Upper lobe of left lung (tissue), 6 donors: ENCODE results near the gene ADAM29. TPM values are rescaled to one million over a fixed set of nuclear protein-coding genes. Genes with fewer than 3 reads are reported as not detected.
"Not testable (repeated sequence)": the region's sequence is repeated elsewhere in the genome, so short reads cannot be mapped to it uniquely, and the experiment has no call there.

Experiments used
- ATAC-seq, 2 donors: fragments of 200-7000 bp; cut with Tn5 transposase; one replicate each; pipeline ENCODE4 v1.9.1; 2022; ENCODE audit warnings: mild to moderate bottlenecking in 2 of 2, moderate library complexity in 2 of 2; ENCODE audit not compliant: low FRiP score in 2 of 2
- DNase-seq, 2 donors: peaks; one replicate each; pipeline ENCODE4 v3.0.0-alpha.2; 2019 to 2020
- H3K27ac ChIP-seq, 4 donors: fragments of 200-600 bp; sonication (generic); one replicate each; pipeline ENCODE4 v1.5.1; 2016 to 2019
- H3K27me3 ChIP-seq, 4 donors: fragments of 200-600 bp; sonication (generic); one replicate each; pipeline ENCODE4 v1.5.1; 2017 to 2019
- H3K36me3 ChIP-seq, 4 donors: fragments of 200-600 bp; sonication (generic); one replicate each; pipeline ENCODE4 v1.5.1; 2016 to 2019
- H3K4me1 ChIP-seq, 4 donors: fragments of 200-600 bp; sonication (generic); one replicate each; pipeline ENCODE4 v1.5.1; 2018 to 2019
- H3K4me3 ChIP-seq, 4 donors: fragments of 200-600 bp; sonication (generic); one replicate each; pipeline ENCODE4 v1.5.1; 2017 to 2019; ENCODE audit warnings: mild to moderate bottlenecking in 2 of 4, moderate library complexity in 1 of 4
- H3K9me3 ChIP-seq, 4 donors: fragments of 200-600 bp; sonication (generic); one replicate each; pipeline ENCODE4 v1.5.1; 2018 to 2019
- EP300 ChIP-seq, 4 donors: sonication (generic); formaldehyde crosslinking; IDR thresholded peaks; one replicate each; pipeline ENCODE4 v1.5.1; 2017; ENCODE audit warnings: antibody characterized with exemption in 4 of 4, control low read depth in 2 of 4
- POLR2A ChIP-seq, 4 donors: fragments of 450-650 bp; IDR thresholded peaks; one replicate each; pipeline ENCODE4 v1.5.1; 2016 to 2017; ENCODE audit warnings: antibody characterized with exemption in 4 of 4, mild to moderate bottlenecking in 2 of 4
- POLR2AphosphoS5 ChIP-seq, 2 donors: sonication (generic); formaldehyde crosslinking; IDR thresholded peaks; one replicate each; pipeline ENCODE4 v1.5.1; 2017; ENCODE audit warnings: antibody characterized with exemption in 2 of 2
- whole genome bisulfite sequencing, 2 donors: methylation state at CpG; one replicate each; pipeline ENCODE4 v1.1.5; 2017 to 2018; 5-methylcytosine and 5-hydroxymethylcytosine counted together
- total RNA-seq, 6 donors: library from RNA; depleted of rRNA in 4 of 6; stranded (reverse); fragments of >200 nt in 4 of 6; gene quantifications; one replicate each; pipeline versions ENCODE4 v1.1.0 to v1.2.1, GENCODE V29; 2016 to 2021
- TF ChIP-seq, protein P1 (sequence below), 6 experiments: fragments of 450-650 bp in 4 of 6; fragments of 200-600 bp in 2 of 6; sonication (generic) in 2 of 6; IDR thresholded peaks; one replicate each; pipeline ENCODE4 v1.5.1; 2016 to 2019; ENCODE audit warnings: antibody characterized with exemption in 6 of 6
- donor health status: DM: no; HTN: no; CAD: no; lungs with moderate emphysema.
- donor health status: DM: no; HTN: yes; CAD: no; lungs with severe emphysema.

ADAM29 gene
- total RNA-seq, 6 donors from 2014 or later = not detected

DNA sequence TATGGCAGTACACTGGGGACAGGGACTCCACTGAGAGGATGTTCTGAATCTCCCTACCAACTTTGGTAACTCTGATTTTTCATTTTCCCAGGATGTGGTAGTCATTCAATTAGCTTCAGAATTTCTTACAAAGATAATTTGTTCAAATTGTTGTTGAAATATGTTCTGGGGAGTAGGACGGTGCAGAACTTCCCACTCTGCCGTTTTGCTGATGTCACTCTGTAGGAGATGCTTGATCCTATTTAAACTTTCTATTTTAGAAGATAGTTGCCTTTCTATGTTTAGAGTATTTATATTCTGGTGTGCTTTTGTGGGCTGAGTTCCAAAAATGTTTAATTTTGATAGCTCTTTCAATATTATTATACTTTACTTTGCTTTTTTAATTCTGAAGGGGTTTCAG, 55.2 kb downstream of the ADAM29 start:
- Histone ChIP-seq H3K27ac (no peak overlapping the region), H3K9me3 (no peaks in the 10 kb centered on the region), H3K4me3 (no peak overlapping the region), H3K27me3 (no peaks in the 10 kb centered on the region), H3K36me3 (no peaks in the 10 kb centered on the region), H3K4me1 (no peaks in the 10 kb centered on the region)
- ATAC-seq (no peak), DNase-seq (no peak)
- TF ChIP-seq, protein P1, sequence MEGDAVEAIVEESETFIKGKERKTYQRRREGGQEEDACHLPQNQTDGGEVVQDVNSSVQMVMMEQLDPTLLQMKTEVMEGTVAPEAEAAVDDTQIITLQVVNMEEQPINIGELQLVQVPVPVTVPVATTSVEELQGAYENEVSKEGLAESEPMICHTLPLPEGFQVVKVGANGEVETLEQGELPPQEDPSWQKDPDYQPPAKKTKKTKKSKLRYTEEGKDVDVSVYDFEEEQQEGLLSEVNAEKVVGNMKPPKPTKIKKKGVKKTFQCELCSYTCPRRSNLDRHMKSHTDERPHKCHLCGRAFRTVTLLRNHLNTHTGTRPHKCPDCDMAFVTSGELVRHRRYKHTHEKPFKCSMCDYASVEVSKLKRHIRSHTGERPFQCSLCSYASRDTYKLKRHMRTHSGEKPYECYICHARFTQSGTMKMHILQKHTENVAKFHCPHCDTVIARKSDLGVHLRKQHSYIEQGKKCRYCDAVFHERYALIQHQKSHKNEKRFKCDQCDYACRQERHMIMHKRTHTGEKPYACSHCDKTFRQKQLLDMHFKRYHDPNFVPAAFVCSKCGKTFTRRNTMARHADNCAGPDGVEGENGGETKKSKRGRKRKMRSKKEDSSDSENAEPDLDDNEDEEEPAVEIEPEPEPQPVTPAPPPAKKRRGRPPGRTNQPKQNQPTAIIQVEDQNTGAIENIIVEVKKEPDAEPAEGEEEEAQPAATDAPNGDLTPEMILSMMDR (IDR thresholded peaks at IDR 0.05) = no peak
- TF ChIP-seq EP300 (IDR thresholded peaks at IDR 0.05) = no peak
- no peak for TF ChIP-seq POLR2A (IDR thresholded peaks at IDR 0.05)
- no peak for TF ChIP-seq POLR2AphosphoS5 (IDR thresholded peaks at IDR 0.05)
- 79 to 93% methylated on average over 2 of the region's 2 CpGs for whole genome bisulfite sequencing, 2 donors

DNA sequence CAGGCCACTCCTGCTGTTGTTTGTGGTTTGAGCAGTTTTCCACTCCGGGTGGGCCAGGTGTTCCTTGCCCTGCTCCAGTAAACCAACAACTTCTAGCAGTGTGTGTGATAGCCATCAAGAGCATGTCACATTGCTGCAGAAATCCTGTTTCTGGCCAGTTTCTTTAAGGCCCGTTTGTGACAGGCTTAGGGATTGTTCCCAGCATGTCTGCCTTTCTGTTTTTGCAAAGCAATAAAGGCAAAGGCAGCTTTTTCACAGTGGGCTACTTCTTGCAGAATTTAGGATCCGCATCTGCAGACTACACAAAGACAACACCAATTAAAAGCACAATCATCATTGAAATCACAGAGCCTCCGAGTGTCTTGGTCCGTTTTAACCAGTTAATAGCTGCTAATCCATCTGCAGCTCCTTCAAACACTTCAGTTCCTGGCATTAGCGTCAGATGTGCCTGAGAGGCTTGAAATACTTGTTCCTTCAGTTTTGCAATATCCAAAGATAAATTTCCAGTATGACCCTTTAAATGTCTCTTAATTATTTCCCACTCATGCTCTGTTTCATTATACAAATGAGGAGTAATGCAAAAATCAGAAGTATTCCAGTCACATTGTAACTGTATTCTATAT, 65.1 kb downstream of the ADAM29 start:
- Histone ChIP-seq H3K36me3 (no peaks in the 10 kb centered on the region), H3K4me3 (no peak overlapping the region), H3K9me3 (peaks cover 0 to 18% (median 14%) of the 10 kb centered on the region in 4 donors), H3K27me3 (no peaks in the 10 kb centered on the region), H3K4me1 (no peaks in the 10 kb centered on the region), H3K27ac (peak overlapping the region in 3 of 4 donors; percentile 48 to 71 (median 50))
- ATAC-seq = no peak
- DNase-seq = no peak
- TF ChIP-seq EP300 (IDR thresholded peaks at IDR 0.05) (peak in 2 of 4 donors; percentile 48 to 84), POLR2AphosphoS5 (IDR thresholded peaks at IDR 0.05) (no peak)
- WGBS, 2 donors = 35 to 55% methylated on average over 6 of the region's 6 CpGs

DNA sequence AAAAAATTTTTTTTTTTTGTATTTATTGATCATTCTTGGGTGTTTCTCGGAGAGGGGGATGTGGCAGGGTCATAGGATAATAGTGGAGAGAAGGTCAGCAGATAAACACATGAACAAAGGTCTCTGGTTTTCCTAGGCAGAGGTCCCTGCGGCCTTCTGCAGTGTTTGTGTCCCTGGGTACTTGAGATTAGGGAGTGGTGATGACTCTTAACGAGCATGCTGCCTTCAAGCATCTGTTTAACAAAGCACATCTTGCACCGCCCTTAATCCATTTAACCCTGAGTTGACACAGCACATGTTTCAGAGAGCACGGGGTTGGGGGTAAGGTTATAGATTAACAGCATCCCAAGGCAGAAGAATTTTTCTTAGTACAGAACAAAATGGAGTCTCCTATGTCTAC, 65.7 kb downstream of the ADAM29 start:
- H3K9me3 ChIP-seq = peaks cover 0 to 18% (median 14%) of the 10 kb centered on the region in 4 donors
- not testable (repeated sequence) for H3K36me3 ChIP-seq, H3K4me3 ChIP-seq, DNase-seq, ATAC-seq, H3K27me3 ChIP-seq, H3K4me1 ChIP-seq
- WGBS, 2 donors = 31 to 39% methylated on average over 2 to 4 of the region's 5 CpGs
- H3K27ac ChIP-seq = peak overlapping the region in 1 of 4 donors; percentile 71

DNA sequence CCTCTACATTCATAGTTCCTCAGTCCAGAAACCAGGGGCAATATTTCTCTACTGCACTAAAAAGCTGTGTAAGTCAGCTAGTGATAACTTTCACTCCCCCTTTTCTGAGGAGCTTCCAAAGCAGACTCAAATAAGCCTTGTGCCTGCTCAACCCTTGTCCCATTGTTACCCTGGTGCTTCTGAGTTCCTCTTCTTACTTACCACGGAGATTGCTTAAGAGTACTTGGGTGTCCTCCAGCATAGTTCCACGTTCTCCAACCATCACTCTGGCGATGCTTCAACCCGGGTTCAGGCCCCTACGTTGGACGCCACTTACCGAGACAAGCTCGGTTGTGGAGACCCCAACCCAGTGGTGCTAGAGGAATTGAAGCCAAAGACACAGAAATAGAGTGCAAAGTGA, 71.6 kb downstream of the ADAM29 start:
- 73 to 75% methylated on average over 8 of the region's 8 CpGs for WGBS, 2 donors

DNA sequence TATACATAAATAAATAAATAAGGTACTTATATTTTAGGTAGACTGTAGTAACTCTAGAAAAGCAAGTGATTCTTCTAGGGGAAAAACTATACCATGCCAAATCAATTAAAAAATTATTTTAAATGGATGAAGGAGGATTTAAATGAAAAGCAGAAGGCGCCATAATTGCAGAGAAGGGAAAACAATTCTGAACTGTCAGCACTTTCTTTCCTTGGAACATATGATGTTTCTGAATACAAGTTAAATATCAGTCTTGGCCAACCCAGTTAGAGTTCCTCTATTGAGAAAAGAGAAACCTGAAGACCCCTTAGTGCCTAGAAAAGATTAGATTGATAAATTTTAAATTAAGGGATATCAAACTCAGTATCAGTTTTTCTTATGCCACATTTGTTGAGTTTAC, 75.8 kb downstream of the ADAM29 start:
- peaks cover 0 to 4% (median 0%) of the 10 kb centered on the region in 4 donors for H3K9me3 ChIP-seq
- H3K4me1 ChIP-seq = no peaks in the 10 kb centered on the region
- no peak overlapping the region for H3K27ac ChIP-seq
- 78 to 88% methylated on average over 1 of the region's 1 CpG for WGBS, 2 donors
- H3K27me3 ChIP-seq = no peaks in the 10 kb centered on the region
- no peaks in the 10 kb centered on the region for H3K36me3 ChIP-seq
- DNase-seq (no peak), ATAC-seq (no peak)
- no peak for TF ChIP-seq POLR2AphosphoS5 (IDR thresholded peaks at IDR 0.05)
- TF ChIP-seq, protein P1 (IDR thresholded peaks at IDR 0.05) = no peak
- TF ChIP-seq POLR2A (IDR thresholded peaks at IDR 0.05) = no peak
- no peak for TF ChIP-seq EP300 (IDR thresholded peaks at IDR 0.05)
- H3K4me3 ChIP-seq = no peak overlapping the region

More for the DNA sequence above, 71.6 kb downstream of the ADAM29 start:
- Histone ChIP-seq H3K4me3 (no peak overlapping the region), H3K27me3 (no peaks in the 10 kb centered on the region), H3K27ac (no peak overlapping the region), H3K36me3 (no peaks in the 10 kb centered on the region), H3K9me3 (peaks cover 0 to 15% (median 11%) of the 10 kb centered on the region in 4 donors), H3K4me1 (no peaks in the 10 kb centered on the region)
- TF ChIP-seq, protein P1 (IDR thresholded peaks at IDR 0.05) = no peak
- no peak for TF ChIP-seq POLR2A (IDR thresholded peaks at IDR 0.05)
- TF ChIP-seq POLR2AphosphoS5 (IDR thresholded peaks at IDR 0.05) = no peak
- TF ChIP-seq EP300 (IDR thresholded peaks at IDR 0.05) = no peak
- DNase-seq = no peak
- ATAC-seq = no peak

DNA sequence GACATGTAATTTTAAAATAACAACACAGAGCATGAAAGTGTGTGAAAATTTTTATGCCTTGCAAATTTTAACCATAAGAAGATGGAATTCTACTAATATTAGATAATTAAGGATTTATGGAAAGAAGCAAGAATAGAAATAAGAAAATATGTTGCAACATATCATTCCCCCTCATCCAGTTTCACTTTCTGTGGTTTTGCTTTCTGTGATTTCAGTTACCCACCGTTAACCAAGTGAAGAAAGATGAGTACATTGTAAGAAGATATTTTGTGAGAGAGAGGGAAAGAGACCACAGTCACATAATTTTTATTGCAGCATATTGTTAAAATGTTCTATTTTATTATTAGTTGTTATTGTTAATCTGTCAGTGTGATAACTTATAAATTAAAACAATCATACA, 77.9 kb downstream of the ADAM29 start:
- Histone ChIP-seq H3K36me3 (no peaks in the 10 kb centered on the region), H3K4me3 (no peak overlapping the region), H3K27ac (no peak overlapping the region), H3K9me3 (peaks cover 0 to under 1% (median 0%) of the 10 kb centered on the region in 4 donors), H3K27me3 (no peaks in the 10 kb centered on the region), H3K4me1 (no peaks in the 10 kb centered on the region)
- WGBS, 2 donors = 71% methylated on average over 1 of the region's 1 CpG
- no peak for ATAC-seq
- TF ChIP-seq EP300 (IDR thresholded peaks at IDR 0.05) (no peak), POLR2AphosphoS5 (IDR thresholded peaks at IDR 0.05) (no peak), POLR2A (IDR thresholded peaks at IDR 0.05) (no peak)
- TF ChIP-seq, protein P1 (IDR thresholded peaks at IDR 0.05) = no peak
- no peak for DNase-seq
